Measurements from ENCODE around the gene NBAS.

NBAS gene

GRCh38 chr2:15385184-15385583 lies 175.9 kb downstream of the NBAS start:
- no peak for TF ChIP-seq CTCF (conservative IDR thresholded peaks at IDR 0.05; ENCODE audit: control insufficient read depth, insufficient read depth, low read depth, low read length)
- no peak overlapping the region for H3K4me3 ChIP-seq (ENCODE audit: control insufficient read depth, low read depth, low read length)
- DNase-seq (ENCODE audit: low read depth) = no peak

GRCh38 chr2:15383695-15384350 lies 177.3 kb downstream of the NBAS start:
- DNase-seq (ENCODE audit: low read depth) = no peak
- TF ChIP-seq CTCF (conservative IDR thresholded peaks at IDR 0.05; ENCODE audit: control insufficient read depth, insufficient read depth, low read depth, low read length) = no peak
- H3K4me3 ChIP-seq (ENCODE audit: control insufficient read depth, low read depth, low read length) = no peak overlapping the region

- no peak for TF ChIP-seq CTCF (conservative IDR thresholded peaks at IDR 0.05; ENCODE audit: control insufficient read depth, insufficient read depth, low read depth, low read length)
- DNase-seq (ENCODE audit: low read depth) = no peak
- H3K4me3 ChIP-seq (ENCODE audit: control insufficient read depth, low read depth, low read length) = no peak overlapping the region
Observed at GRCh38 chr2:15378148-15378908, 182.8 kb downstream of the NBAS start.

- no peak for TF ChIP-seq CTCF (conservative IDR thresholded peaks at IDR 0.05; ENCODE audit: control insufficient read depth, insufficient read depth, low read depth, low read length)
- no peak overlapping the region for H3K4me3 ChIP-seq (ENCODE audit: control insufficient read depth, low read depth, low read length)
- DNase-seq (ENCODE audit: low read depth) = no peak
Observed at GRCh38 chr2:15377202-15377601, 183.9 kb downstream of the NBAS start.

GRCh38 chr2:15372019-15372418 lies 189.1 kb downstream of the NBAS start:
- DNase-seq (ENCODE audit: low read depth) = no peak
- TF ChIP-seq CTCF (conservative IDR thresholded peaks at IDR 0.05; ENCODE audit: control insufficient read depth, insufficient read depth, low read depth, low read length) = no peak
- no peak overlapping the region for H3K4me3 ChIP-seq (ENCODE audit: control insufficient read depth, low read depth, low read length)

GRCh38 chr2:15369129-15369528 lies 192.0 kb downstream of the NBAS start:
- TF ChIP-seq CTCF (conservative IDR thresholded peaks at IDR 0.05; ENCODE audit: control insufficient read depth, insufficient read depth, low read depth, low read length) = no peak
- no peak for DNase-seq (ENCODE audit: low read depth)
- H3K4me3 ChIP-seq (ENCODE audit: control insufficient read depth, low read depth, low read length) = no peak overlapping the region
